Skin of body (tissue), 2 donors: ENCODE results near the gene SLX4. TPM values are rescaled to one million over a fixed set of nuclear protein-coding genes. Genes with fewer than 3 reads are reported as not detected.

Experiments used
- DNase-seq: peaks from one replicate; lab custom pipeline; 2025; lab: John Stamatoyannopoulos, UW
- total RNA-seq: library from RNA; depleted of rRNA; stranded (reverse); fragments of >200 nt; gene quantifications from one replicate; pipeline ENCODE4 v1.2.3, GENCODE V29; 2014

Gene SLX4
- total RNA-seq, 1 donor from 2014 or later, result 3.1 TPM

DNA sequence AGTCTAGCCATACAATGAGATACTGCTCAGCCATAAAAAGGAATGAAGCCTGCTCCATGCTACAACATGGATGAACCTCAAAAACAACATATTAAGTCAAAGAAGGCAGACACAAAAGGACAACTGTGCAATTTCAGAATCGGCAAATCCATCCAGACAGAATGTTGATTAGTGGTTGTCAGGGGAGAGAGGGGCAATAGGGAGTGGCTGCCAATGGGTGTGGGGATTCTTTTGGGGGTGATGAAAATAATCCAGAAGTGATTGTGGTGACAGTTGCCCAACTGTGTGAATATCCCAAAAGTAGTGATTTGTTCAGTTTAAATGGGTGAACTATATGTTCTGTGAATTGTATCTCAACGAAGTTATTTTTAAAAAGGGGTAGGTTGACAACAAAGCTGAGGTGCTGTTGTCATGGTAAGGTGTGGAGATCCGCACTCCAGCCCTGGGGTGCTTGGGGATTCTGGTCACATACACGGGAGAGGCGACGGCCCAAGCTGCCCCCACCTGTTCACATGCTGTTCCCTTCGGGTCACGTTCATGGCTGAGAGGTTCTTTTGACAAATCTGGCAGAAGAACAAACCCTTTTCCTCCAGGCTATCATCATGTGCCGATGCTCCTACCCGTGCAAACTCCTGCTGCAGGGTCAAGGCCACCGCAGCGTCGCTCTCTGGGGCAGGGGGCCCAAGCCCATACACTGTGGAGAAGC, 9.6 kb downstream of the SLX4 start:
- DNase-seq, result no peak

DNA sequence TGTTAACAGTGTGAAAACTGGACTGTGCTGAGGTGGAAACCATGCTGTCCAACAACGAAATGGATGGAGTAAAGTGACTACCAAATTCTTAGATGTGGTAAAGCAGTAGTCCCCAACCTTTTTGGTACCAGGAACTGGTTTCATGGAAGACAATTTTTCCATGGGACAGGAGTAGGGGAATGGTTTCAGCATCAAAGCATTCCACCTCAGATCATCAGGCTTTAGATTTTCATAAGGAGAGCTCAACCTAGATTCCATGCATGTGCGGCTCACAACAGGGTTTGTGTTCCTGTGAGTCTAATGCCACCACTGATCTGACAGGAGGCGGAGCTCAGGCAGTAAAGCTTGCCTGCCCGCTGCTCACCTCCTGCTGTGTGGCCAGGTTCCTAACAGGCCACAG, 11.5 kb downstream of the SLX4 start:
- no peak for DNase-seq

DNA sequence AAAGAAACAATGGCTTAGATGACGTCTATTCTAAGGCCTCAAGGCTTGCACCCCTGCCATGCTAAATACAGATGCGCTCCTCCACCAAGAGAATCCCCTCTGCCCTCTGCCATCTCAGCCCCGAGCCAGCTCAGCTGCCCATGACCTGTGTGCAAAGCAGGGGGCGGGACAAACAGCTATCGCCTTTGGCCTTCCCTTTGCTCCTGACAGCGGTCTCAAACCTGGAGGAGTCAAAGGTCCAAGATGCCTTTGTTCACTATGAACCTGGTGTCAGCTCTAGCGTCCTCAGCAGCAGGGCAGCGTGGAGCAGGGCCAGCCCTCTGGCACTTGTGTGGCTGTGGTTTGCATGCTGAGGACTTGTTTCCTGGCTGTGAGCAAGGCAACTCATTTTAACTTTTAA, 12.3 kb downstream of the SLX4 start:
- no peak for DNase-seq

DNA sequence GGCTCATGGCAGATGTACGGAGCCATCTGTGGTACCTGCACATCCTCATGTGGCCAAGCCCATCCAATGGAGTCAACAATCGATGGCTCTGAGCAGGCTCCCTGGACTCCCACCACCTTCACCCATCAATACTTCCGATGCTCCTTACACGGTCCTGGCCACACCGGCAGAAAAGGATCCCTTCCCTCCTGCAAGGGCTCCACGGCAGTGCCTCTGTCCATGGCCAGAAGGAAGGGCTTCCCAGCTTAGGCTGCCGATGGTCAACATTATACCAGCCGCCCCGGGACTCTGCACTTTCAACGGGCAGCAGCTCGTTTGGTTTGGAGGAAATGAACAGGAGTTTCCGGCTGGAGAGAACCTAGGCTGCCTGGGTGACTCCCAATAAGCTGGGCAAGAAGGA, 13.2 kb downstream of the SLX4 start:
- DNase-seq, result no peak

DNA sequence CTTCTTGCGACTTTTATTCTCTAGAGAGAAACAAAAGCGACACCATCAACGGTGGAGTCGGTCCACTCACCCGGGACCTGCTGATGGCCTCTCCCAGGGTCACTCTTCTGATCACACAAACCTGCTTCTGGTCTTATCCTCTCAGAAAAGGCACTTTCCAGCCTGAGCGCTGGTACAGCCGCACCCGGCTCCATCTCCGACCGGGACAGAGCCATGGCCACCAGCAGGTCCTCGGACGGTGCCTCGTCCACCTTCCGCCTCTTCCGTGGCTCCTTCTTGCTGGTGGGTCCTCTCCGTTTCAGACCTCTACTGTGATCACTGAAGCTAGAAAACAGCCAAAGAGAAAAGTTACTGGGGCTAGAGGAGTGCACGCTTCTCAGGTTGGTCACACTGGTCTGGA, 13.7 kb downstream of the SLX4 start:
- no peak for DNase-seq

DNA sequence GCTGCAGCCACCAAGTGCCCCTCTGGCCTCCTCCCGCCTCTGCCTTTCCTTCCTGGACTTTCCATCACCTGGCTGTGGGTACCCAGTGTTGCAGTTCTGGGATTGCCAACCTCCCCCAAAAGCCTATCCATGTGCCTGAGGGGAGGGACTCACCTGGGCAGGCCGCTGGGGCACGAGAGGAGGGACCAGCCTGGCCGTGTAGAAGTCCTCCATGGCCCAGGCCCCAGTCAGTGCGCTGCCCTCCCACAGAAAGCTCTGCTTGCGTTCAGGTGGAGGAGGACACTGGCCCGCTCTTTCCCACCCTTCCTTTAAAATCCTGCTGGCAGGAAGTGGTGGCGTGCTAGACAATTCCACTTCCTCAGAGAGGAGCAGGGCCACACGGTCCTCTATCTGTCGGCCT, 14.2 kb downstream of the SLX4 start:
- DNase-seq, result no peak

DNA sequence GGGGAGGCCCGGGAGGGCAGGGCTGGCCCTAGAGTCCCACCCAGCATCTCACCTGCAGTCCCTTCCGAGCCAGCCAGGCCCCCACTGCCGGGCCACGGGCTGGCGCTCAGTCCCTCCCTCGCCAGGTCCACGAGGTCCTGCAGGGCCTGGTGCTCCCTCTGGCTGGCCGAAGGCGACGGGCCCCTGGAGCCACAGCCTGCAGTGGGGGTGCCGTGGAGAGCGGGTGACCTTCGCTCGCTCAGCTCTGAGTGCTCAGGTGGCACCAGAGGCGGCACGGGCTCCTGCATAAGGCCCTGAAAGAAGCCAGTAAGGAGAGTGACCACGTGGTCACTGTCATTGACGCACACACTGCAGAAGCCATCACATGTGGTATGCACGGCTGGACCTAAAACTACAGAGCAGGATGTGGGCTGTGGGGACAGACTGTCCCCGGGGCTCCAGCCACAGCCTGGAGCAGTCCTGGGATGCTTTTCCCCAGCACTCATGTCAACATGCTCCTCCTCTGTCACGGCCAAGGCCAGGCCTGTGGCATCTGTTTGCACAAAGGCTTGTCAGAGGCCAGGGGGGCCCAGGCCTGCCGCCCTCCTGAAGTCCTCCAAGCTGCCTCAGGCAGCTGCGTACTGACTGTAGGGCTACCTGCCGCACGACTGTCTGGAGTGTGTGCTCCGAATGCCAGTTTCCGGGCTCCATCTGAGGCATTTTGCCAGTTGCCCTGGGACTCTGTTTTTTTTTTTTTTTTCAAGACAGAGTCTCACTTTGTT, 15.1 kb downstream of the SLX4 start:
- DNase-seq, result no peak

DNA sequence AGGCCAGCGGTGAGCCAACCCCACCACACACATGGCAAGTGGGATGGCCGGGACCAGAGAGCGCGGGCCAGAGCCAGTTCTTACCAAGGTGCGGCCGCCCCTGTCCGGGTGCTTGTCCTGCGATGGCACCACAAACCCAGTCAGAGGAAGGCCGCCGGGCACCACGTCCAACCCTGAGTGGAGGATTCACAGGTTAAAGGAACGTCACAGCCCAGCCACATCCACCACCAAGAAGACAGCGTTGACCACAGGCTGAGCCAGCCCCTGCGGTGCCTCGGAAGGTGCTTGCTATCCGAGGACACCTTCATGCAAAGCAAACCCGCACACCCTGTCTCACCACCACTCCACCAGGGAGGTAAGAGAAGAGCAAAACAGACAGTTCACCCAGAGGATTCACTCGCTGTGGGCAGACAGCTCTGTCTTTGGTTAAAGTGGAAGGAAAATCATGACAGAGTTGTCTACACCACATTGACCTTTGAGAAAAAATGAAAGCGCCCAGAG, 15.8 kb downstream of the SLX4 start:
- DNase-seq, result no peak

DNA sequence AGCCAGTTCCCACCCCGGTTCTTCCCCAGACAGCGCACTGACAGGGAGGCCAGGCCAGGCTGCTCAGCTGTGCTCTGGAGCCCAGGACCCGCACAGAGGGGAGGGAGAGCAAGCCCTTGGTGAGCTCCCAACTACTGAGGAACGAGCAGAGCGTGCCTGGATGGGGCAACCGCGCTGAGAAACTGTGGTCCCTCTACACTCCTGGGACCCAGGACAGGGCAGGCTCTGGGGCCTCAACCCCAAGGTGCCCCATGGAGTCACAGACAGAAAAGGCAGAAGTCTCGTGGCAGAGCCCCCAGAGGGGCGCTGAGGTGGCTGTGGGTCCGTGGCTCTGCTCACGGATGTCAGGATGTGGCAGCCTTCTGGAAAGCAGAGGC, 16.3 kb downstream of the SLX4 start:
- DNase-seq, result no peak

DNA sequence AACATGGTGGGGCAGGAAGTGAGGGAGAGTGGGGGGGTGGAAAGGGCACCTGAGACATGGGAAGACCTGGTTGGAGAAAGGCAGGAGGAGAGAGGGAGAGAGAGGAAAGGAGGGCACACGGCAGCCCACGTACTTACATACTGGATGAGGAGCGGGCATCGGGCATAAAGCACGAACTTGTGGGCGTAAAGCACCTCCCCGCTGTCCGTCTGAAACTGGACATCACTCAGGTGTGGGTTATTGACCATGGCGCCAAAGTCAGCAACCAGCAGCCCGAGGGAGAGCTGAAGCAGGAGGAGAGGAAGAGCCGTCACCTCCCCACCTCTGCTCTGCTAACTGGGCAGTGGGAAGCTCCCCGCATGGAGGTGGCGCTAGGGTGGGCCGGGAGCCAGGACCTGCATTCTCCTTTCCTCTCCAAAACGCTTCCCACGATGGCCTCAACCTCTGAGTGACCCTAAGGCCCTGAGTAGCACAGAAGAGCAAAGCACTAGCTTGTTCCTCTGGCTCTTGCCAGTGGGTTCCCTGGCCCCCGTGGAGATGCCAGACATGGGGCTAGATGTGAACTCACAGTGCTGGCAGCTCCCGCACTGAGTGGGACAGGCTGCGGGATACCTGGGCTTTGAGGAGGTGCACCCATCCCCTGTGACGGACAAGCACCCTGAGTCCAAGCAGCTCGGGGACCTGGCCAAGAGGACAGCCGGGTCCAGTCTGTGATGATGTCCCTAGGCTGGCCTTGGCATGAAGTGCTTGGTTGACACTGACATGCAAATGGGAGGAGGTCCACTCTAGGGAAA, 16.9 kb downstream of the SLX4 start:
- DNase-seq, result no peak

DNA sequence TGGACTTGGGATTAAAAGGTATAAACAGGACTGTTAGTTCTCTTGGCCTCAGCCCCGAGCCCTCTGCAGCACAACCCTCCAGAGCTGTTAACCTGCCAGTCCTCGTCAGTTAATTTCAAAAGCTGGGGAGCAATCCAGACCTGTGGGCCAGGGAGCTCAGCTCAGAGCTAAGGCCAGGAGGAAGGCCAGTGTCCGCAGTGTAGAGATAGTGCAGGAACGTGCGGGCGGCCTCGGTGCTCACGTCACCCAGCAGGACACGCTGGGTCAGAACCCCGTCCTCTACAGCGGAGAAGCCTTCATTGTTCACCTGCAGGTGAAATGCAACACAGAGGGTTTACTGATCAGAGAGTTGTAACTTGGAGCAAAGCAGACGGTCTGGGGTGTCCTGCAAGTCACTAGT, 18.8 kb downstream of the SLX4 start:
- no peak for DNase-seq

DNA sequence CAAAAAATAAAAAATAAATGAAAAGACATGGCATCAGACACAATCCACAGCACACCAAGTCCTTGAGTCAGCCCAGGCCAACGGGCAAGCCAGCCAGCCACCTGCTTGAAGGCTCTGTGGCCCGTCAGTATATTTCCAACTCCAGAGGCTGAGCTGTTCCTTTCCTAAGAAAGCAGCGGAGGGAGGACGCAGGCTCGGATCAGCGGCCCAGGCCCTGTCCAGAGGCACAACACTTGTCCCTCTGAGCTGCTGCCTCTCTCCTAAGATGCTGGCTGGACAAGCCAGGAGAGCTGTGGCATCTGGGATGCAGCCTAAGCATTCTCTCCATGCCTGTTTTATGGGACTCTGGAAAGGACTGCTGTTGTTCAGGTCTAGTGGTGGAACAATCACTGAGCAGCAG, 19.4 kb downstream of the SLX4 start:
- no peak for DNase-seq

DNA sequence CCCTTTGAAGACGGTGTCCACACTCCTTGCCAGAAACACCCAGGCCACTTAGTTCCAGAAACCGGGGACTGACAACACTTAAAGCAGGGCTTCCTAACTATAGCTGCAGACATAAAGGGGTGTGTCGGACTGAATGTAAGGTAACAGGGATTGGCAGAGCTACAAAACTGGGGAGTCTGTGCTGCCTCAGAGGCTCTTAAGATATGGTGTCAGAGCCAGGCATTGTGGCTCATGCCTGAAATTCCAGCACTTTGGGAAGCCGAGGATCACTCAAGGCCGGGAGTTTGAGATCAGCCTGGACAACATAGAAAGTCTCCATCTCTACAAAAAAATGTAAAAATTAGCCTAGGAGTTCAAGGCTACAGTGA, 20.0 kb downstream of the SLX4 start:
- DNase-seq, result no peak

DNA sequence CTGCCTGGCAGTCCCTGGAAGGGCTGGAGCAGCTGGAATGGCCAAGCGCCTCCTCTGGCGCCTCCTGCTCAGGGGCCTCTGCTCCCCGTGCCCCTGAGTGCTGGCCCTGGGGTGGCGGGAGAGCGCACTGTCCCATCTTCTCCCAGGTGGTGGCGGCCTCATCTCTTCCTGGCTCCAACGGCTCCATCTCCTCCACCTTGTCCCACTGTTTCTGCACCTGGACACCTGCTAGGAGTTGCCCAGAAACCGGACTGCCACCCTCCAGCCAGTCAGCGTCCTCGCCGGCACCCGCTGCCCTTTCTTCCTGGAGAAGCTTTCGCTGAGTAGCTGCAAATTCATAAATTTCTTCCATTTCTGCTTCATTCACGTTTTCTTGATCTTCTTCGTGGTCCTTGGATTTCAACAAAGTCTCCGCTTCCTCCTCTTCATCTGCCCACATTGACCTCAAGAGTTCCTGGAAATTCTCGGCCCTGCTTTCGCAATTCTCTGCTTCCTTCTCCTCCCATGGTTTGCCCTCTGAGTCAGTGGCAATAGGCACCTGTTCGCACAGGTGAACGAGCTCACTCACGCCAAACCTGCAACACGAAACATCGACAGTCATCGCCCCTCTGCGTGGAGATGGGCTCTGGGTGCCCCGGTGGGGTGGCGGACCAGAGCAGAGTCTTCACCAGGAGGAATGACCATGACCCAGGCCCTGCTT, 20.5 kb downstream of the SLX4 start:
- no peak for DNase-seq

DNA sequence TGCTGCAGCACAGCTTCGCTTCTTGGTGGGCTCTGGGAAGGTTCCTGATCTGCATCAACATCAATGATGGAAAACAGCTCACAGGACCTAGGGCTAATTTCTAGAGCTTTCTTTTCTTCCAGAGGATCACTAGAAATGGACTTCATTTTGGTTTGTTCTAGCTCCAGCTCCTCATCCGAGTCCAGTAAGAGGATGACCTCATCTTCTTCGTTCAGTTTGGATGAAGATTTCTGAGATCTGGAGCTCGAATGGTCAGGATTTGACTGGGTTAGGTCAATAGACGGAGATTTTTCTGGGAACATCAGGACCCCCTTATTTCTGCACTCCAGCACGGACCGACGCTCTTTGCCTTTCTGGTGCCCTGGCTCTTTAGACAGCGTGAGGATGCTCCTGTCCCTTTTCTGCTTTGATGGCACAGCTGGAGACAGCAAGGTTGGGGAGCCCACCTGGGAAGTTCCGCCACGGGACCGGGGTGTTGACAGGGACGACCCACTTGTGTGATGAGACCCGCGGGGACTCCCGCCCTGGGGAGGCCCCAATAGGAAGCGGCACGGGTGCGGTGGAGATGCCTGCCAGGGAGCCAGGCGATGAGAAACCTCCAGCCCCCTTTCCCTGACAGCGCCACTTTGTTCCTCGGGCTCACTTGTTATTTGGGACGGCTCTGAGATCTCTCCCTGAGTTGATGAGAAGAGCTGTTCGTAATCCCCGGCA, 21.3 kb downstream of the SLX4 start:
- DNase-seq, result no peak

DNA sequence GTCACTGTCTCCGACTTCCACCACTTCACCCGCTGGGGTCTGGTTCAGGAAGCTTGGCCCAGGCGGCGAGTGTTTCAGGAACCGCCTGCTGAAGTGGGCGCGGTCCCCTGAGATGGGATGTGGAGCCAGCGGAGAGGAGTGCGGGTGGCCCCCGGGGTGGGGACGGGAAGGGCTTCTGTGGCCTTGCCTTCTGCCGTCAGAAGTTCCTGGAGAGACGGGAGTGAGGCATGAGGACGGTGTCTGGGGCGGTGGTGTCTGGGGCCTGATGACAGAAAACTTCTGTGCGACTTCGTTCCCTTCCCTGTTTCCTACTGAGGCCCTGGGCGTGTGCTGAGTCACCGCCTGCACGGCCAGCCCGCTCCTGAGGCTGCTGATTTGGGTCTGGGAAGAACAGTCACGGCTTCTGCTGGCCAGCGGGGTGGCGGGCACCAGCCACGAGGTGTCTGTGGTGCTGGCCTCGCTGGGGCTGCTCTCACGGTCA, 21.9 kb downstream of the SLX4 start:
- DNase-seq, result no peak

DNA sequence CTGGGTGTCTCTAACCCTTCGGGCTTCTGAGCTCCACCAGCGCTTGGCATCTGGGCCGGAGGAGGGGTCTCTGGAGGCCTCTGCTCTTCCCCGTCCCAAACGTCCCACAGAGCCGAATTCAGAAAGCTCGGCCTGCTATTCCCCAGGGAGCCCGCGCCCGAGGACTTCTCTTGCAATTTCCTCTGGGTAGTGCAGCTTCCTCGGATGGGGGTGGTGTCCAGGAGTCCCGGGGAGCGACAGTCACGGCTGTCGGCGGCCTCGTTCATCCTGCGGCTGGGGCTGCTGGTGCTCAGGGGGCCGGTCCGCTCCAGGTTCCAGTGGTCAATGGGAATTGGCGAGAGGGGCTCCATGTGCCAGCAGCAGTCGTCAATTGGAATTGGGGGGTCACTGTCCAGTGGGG, 22.4 kb downstream of the SLX4 start:
- no peak for DNase-seq

DNA sequence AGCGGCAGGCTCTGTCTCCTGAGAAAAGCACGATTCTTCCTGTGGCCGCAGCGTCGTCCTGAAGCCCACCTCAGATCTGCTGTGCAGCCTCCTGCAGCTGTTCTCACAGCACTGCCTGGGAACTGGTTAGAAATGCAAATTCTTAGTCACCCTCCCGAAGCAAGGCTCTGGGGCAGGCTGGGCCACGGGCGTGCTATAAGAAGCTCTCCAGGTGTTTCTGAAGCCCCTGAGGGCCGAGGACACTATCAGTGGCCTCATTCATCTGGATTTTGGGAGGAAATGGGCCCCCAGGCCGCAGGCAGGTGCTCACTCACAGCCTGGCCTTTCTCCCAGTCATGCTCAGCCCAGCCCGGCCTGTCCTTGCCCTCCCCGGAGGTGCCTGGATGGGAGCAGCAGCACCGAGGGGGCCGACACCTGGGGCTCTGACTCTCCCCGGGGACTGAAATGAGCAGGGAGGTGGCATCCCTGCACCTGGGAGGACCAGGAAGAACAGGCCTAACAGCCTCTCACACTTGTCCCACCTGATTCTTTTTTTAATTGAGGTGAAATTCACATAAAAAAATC, 23.8 kb downstream of the SLX4 start:
- DNase-seq, result no peak

DNA sequence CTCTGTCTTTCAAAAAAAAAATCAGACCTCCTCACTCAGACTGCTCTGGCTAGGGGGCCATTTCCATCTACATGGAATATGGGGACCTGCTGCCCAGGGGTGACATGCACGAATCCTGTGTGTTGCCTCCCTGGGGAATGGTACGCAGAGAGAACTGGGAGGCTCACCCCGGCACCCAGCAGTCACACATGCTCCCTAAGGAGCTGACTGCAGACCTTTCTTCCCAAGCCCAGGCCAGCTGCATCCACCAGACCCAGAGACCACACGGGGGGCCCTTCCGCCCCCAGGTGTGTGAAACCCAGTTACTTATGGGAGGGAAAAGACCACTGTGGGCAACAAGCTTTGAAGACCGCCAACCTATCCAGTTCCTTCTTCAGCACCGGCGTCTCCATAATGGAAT, 27.0 kb downstream of the SLX4 start:
- no peak for DNase-seq

DNA sequence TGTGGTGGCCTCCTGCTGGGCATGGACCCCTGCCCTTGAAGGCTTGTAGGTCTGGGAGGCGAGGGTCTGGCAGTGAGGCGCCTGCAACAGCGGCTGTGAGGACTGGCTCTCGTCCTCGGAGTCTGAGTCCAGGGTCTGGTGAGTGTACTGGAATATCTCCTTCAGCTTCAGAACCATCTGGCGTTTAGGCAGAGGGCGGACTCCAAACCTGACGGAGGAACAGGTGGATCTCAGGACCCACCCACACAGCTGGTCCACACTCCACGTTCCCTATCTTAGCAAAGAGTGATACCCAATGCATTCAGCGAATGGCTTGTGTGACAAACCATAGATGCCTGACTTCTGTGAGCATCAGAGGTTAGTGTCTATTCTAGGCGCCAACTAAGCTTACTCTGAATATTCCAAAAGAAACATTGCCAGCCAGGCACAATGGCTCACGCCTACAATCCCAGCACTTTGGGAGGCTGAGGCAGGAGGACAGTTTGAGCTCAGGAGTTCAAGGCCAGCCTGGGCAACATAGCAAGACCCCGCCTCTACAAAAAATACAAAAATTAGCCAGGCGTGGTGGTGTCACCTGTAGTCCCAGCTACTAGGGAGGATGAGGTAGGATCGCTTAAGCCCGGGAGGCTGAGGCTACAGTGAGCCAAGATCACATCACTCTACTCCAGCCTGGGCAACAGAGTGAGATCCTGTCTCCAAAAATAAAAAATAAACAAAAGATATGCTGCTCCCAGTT, 27.9 kb downstream of the SLX4 start:
- DNase-seq, result no peak
